ENCODE data around the gene CRYGN.

The CRYGN gene

DNA sequence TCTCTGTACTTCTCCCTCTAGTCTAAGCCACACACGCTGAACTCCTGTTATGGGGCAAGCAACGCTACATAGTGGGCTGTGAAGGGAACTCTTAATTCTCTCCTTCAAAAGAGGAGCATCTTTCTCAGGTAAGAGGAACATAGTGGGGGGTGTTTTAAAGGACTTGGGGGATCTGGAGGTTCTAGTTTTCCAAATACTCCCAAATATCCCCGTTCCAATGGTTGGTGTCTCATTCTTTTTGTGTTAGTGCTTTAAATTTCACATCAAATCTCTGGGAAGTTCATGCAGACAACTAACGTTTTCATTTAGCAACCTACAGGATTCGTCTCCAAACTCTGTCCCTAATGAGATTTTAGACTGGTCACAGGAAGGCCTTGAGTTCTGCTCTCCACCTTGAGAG is 17.7 kb downstream of the CRYGN start:
- TF ChIP-seq, protein P1, sequence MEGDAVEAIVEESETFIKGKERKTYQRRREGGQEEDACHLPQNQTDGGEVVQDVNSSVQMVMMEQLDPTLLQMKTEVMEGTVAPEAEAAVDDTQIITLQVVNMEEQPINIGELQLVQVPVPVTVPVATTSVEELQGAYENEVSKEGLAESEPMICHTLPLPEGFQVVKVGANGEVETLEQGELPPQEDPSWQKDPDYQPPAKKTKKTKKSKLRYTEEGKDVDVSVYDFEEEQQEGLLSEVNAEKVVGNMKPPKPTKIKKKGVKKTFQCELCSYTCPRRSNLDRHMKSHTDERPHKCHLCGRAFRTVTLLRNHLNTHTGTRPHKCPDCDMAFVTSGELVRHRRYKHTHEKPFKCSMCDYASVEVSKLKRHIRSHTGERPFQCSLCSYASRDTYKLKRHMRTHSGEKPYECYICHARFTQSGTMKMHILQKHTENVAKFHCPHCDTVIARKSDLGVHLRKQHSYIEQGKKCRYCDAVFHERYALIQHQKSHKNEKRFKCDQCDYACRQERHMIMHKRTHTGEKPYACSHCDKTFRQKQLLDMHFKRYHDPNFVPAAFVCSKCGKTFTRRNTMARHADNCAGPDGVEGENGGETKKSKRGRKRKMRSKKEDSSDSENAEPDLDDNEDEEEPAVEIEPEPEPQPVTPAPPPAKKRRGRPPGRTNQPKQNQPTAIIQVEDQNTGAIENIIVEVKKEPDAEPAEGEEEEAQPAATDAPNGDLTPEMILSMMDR (IDR thresholded peaks at IDR 0.05): no peak

DNA sequence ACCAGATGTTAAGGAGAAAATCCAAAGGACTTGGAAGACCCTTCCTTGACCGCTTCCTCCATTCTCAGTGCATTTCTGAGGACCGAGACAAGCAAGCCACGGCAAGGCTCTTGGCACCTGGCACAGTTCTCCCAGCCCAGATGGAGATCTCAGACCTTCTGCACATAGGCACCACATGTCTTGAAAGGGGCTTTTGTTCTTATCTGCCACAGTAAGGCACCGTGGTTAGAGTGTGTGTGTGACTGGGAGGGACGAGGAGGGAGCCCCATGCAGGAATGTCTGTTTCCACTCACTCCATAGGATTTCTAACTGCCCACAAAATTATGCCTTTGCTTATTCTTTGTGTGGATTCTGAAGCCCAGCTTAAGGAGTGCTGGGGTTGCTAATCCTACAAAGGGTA is 19.8 kb downstream of the CRYGN start:
- TF ChIP-seq, protein P1 (IDR thresholded peaks at IDR 0.05): no peak

- TF ChIP-seq, protein P1 (IDR thresholded peaks at IDR 0.05): no peak
Measured at GRCh38 chr7:151416941-151417315, 23.0 kb downstream of the CRYGN start.

DNA sequence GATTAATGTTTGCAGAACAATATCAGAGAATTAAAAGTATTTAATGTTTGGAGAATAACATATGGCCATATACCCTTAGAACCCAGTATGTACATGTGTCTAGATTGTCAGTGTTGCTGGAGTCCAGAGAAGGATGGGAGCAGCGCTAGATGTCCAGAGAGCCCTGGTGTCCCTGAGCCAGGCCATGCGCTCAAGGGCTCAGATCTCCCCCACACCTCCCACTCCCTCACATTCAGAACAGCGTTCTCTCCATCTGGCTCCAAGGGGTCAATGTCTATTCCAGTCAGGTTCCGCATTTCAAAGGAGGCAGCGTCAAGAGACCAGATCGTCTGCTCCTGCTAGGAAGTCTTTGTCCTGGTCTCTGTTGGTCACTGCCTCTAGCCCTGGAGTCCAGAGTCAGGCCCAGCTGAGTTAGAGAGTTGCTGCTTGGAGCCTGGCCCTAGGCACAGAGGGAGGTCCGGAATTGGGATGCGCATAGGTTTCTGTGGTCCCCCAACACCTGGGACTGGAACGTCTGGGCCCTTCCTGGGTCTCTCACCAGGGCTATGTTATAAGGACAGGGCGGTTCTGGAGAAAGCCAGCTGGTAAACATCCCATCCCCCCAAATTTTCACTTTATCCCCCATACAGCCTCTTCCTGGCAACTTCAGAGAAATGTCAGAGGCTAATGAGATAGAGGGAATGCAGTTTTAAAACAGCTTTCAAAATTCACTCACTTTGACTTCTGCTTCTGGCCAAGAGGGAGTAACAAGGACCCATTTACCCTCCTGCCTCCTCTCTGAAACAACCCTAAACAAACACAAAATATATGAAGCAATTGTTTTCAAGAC is 23.6 kb downstream of the CRYGN start:
- TF ChIP-seq, protein P1 (IDR thresholded peaks at IDR 0.05): no peak

DNA sequence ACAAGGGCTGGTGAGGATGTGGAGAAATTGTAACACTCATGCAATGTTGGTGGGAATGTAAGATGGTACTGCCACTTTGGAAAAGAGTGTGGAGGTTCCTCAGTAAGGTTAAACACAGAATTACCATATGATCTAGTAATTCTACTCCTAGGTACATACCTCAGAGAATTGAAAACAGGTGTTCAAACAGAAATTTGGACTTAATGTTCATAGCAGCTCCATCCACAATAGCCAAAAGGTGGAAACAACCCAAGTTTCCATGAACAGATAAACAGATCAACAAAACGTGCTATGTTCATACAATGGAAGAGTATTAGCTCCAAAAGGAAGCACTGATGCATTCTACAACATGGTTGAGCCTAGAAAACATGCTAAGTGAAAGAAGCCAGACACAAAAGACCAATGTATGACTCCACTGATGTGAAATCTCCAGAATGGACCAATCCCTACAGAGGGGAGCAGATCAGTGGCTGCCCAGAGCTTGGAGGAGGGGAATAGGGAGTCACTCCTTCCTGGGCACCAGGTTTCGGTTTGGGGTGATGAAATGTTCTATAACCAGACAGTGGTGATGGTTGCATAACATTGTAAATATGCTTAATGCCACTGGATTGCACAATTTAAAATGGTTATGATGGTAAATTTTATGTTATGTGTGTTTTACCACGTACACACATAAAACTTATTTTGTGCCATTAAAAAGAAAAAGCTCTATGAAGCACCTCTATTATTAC is 24.4 kb downstream of the CRYGN start:
- TF ChIP-seq, protein P1 (IDR thresholded peaks at IDR 0.05): no peak

- TF ChIP-seq, protein P1 (IDR thresholded peaks at IDR 0.05): no peak
Measured at GRCh38 chr7:151413241-151413640, 26.7 kb downstream of the CRYGN start.

GRCh38 chr7:151412318-151412717 is 27.6 kb downstream of the CRYGN start:
- TF ChIP-seq, protein P1 (IDR thresholded peaks at IDR 0.05): no peak
